ENCODE measurements around the gene LTBP1. TPM values are rescaled to one million over a fixed set of nuclear protein-coding genes. Genes with fewer than 3 reads are reported as not detected.

LTBP1 gene
- total RNA-seq, 1 donor from 2014 or later: 36.0 TPM

GRCh38 chr2:33129263-33130053 lies 182.7 kb downstream of the LTBP1 start:
- intact Hi-C loops (cut with DNase I): no loop called here
- ATAC-seq (no peak), DNase-seq (no peak)
- Histone ChIP-seq H3K4me3 (no peak overlapping the region), H3K4me1 (peaks cover 15% of the 10 kb centered on the region), H3K36me3 (no peaks in the 10 kb centered on the region), H3K27me3 (no peaks in the 10 kb centered on the region), H3K27ac (no peak overlapping the region), H3K9me3 (no peaks in the 10 kb centered on the region)
- no peak for TF ChIP-seq CTCF (IDR thresholded peaks at IDR 0.05)

- Histone ChIP-seq H3K4me3 (no peak overlapping the region), H3K36me3 (no peaks in the 10 kb centered on the region), H3K4me1 (peaks cover 16% of the 10 kb centered on the region), H3K27ac (no peak overlapping the region), H3K9me3 (no peaks in the 10 kb centered on the region), H3K27me3 (no peaks in the 10 kb centered on the region)
- ATAC-seq (no peak), DNase-seq (no peak)
- TF ChIP-seq CTCF (IDR thresholded peaks at IDR 0.05): no peak
- intact Hi-C loops (cut with DNase I): no loop called here
Observed at GRCh38 chr2:33130054-33130447, 183.3 kb downstream of the LTBP1 start.

- H3K27me3 ChIP-seq: no peaks in the 10 kb centered on the region
- no peaks in the 10 kb centered on the region for H3K9me3 ChIP-seq
- no peak overlapping the region for H3K4me3 ChIP-seq
- DNase-seq (no peak), ATAC-seq (no peak)
- H3K4me1 ChIP-seq: peaks cover 16% of the 10 kb centered on the region
- H3K27ac ChIP-seq: no peak overlapping the region
- no peak for TF ChIP-seq CTCF (IDR thresholded peaks at IDR 0.05)
- H3K36me3 ChIP-seq: no peaks in the 10 kb centered on the region
- intact Hi-C loops (cut with DNase I): no loop called here
Observed at GRCh38 chr2:33130544-33130943, 183.8 kb downstream of the LTBP1 start.

- H3K36me3 ChIP-seq: no peaks in the 10 kb centered on the region
- no peaks in the 10 kb centered on the region for H3K27me3 ChIP-seq
- no peak for ATAC-seq
- H3K4me3 ChIP-seq: no peak overlapping the region
- peaks cover 16% of the 10 kb centered on the region for H3K4me1 ChIP-seq
- no peak overlapping the region for H3K27ac ChIP-seq
- no peaks in the 10 kb centered on the region for H3K9me3 ChIP-seq
- no peak for DNase-seq
- intact Hi-C loops (cut with DNase I): no loop called here
- no peak for TF ChIP-seq CTCF (IDR thresholded peaks at IDR 0.05)
Observed at GRCh38 chr2:33131111-33131510, 184.4 kb downstream of the LTBP1 start.

GRCh38 chr2:33131749-33132148 lies 185.0 kb downstream of the LTBP1 start:
- intact Hi-C loops (cut with DNase I): no loop called here
- no peak for TF ChIP-seq CTCF (IDR thresholded peaks at IDR 0.05)
- H3K4me3 ChIP-seq: no peak overlapping the region
- ATAC-seq (no peak), DNase-seq (no peak)
- H3K36me3 ChIP-seq: no peaks in the 10 kb centered on the region
- H3K27ac ChIP-seq: no peak overlapping the region
- H3K9me3 ChIP-seq: no peaks in the 10 kb centered on the region
- no peaks in the 10 kb centered on the region for H3K27me3 ChIP-seq
- H3K4me1 ChIP-seq: peaks cover 16% of the 10 kb centered on the region
